Mesenchymal stem cell (in vitro differentiated cells and primary cell): ENCODE measurements around the gene ARHGAP31.

ENCODE experiments used
- DNase-seq: peaks from one replicate; pipeline ENCODE4 v3.0.0-alpha.2; 2013
- H2AFZ ChIP-seq: one replicate; pipeline ENCODE4 v1.6.1; 2013; ENCODE audit warnings: low read depth, mild to moderate bottlenecking, control low read depth, inconsistent platforms, low read length, moderate library complexity
- H2AK5ac ChIP-seq: 2 replicates; pipeline ENCODE4 v1.6.1; 2013; ENCODE audit warnings: low read length, moderate library complexity, mild to moderate bottlenecking, inconsistent platforms; ENCODE audit not compliant: severe bottlenecking
- H2BK120ac ChIP-seq: one replicate; pipeline ENCODE4 v1.6.1; 2013; ENCODE audit warnings: low read depth, mild to moderate bottlenecking, inconsistent platforms, low read length, moderate library complexity
- H2BK12ac ChIP-seq, 2 experiments: one replicate each; pipeline ENCODE4 v1.6.1; 2013; ENCODE audit warnings: inconsistent platforms in 2 of 2, low read length in 2 of 2, mild to moderate bottlenecking in 2 of 2, moderate library complexity in 2 of 2, control low read depth in 1 of 2
- H2BK15ac ChIP-seq: one replicate; pipeline ENCODE4 v1.6.1; 2013; ENCODE audit warnings: mild to moderate bottlenecking, low read depth, inconsistent platforms; ENCODE audit not compliant: poor library complexity, severe bottlenecking
- H2BK5ac ChIP-seq: 2 replicates; pipeline ENCODE4 v1.6.1; 2013; ENCODE audit warnings: low read depth, mild to moderate bottlenecking, low read length, control low read depth, inconsistent platforms; ENCODE audit not compliant: poor library complexity, severe bottlenecking
- H3K14ac ChIP-seq, 2 experiments: one replicate each; pipeline ENCODE4 v1.6.1; 2013; ENCODE audit warnings: inconsistent platforms in 2 of 2, low read length in 2 of 2, control low read depth in 1 of 2, mild to moderate bottlenecking in 1 of 2, moderate library complexity in 1 of 2
- H3K18ac ChIP-seq, 2 experiments: one replicate each; pipeline ENCODE4 v1.6.1; 2013; ENCODE audit warnings: inconsistent platforms in 2 of 2, low read length in 2 of 2, control low read depth in 1 of 2, low read depth in 1 of 2, mild to moderate bottlenecking in 1 of 2
- H3K23ac ChIP-seq, 2 experiments: one replicate each; pipeline ENCODE4 v1.6.1; 2013; ENCODE audit warnings: inconsistent platforms in 2 of 2, low read length in 2 of 2, mild to moderate bottlenecking in 2 of 2, moderate library complexity in 2 of 2, control low read depth in 1 of 2
- H3K27ac ChIP-seq: 2 replicates; pipeline ENCODE4 v1.5.1; 2013; ENCODE audit warnings: mild to moderate bottlenecking, moderate library complexity, low read length, control low read depth, inconsistent platforms; ENCODE audit not compliant: poor library complexity, severe bottlenecking
- H3K27me3 ChIP-seq, 2 experiments: 2 replicates each; pipeline versions ENCODE4 v1.6.1 to v1.7.0; 2013; ENCODE audit warnings: low read length in 2 of 2, mild to moderate bottlenecking in 2 of 2, moderate library complexity in 2 of 2, control low read depth in 1 of 2, inconsistent platforms in 1 of 2; ENCODE audit not compliant: control insufficient read depth in 1 of 2, insufficient read depth in 1 of 2
- H3K36me3 ChIP-seq, 2 experiments: 2 replicates each; pipeline versions ENCODE4 v1.6.1 to v1.7.0; 2013; ENCODE audit warnings: low read length in 2 of 2, control low read depth in 1 of 2, inconsistent platforms in 1 of 2, low read depth in 1 of 2, mild to moderate bottlenecking in 1 of 2; ENCODE audit not compliant: insufficient read depth in 2 of 2, control insufficient read depth in 1 of 2
- H3K4ac ChIP-seq, 2 experiments: one replicate each; pipeline ENCODE4 v1.6.1; 2013; ENCODE audit warnings: inconsistent platforms in 2 of 2, low read length in 2 of 2, mild to moderate bottlenecking in 2 of 2, moderate library complexity in 2 of 2, control low read depth in 1 of 2, low read depth in 1 of 2
- H3K4me1 ChIP-seq: 2 replicates; pipeline ENCODE4 v1.6.1; 2013; ENCODE audit warnings: low read depth, low read length, control low read depth; ENCODE audit not compliant: control insufficient read depth, insufficient read depth
- H3K4me2 ChIP-seq: 2 replicates; pipeline ENCODE4 v1.6.1; 2013; ENCODE audit warnings: low read length, mild to moderate bottlenecking, inconsistent platforms; ENCODE audit not compliant: poor library complexity, severe bottlenecking
- H3K4me3 ChIP-seq, 2 experiments: 2 replicates each; pipeline versions ENCODE4 v1.5.1 to v1.7.0; 2013; ENCODE audit warnings: low read length in 2 of 2, mild to moderate bottlenecking in 2 of 2, control low read depth in 1 of 2, low read depth in 1 of 2; ENCODE audit not compliant: insufficient read depth in 1 of 2
- H3K79me1 ChIP-seq: replicated peaks from 2 replicates; pipeline ENCODE4 v1.6.1; 2013; ENCODE audit warnings: mild to moderate bottlenecking, control low read depth, low read length, inconsistent platforms; ENCODE audit not compliant: poor library complexity, severe bottlenecking
- H3K9ac ChIP-seq: 2 replicates; pipeline ENCODE4 v1.7.0; 2013; ENCODE audit warnings: mild to moderate bottlenecking, low read length, moderate library complexity
- H3K9me3 ChIP-seq: 2 replicates; pipeline ENCODE4 v1.7.0; 2013; ENCODE audit warnings: mild to moderate bottlenecking, low read length; ENCODE audit not compliant: control insufficient read depth
- H4K8ac ChIP-seq: one replicate; pipeline ENCODE4 v1.6.1; 2013; ENCODE audit warnings: inconsistent platforms, mild to moderate bottlenecking, low read length, moderate library complexity
- H4K91ac ChIP-seq: one replicate; pipeline ENCODE4 v1.6.1; 2013; ENCODE audit warnings: mild to moderate bottlenecking, low read length, inconsistent platforms
- WGBS: methylation state at CpG from one replicate; pipeline ENCODE4 v1.1.7; 2013; ENCODE audit warnings: mixed read lengths; 5-methylcytosine and 5-hydroxymethylcytosine counted together

ARHGAP31 gene

GRCh38 chr3:119257111-119257510, 37.1 kb upstream of the ARHGAP31 start:
- H3K79me1 ChIP-seq, result no peaks in the 10 kb centered on the region
- no peak overlapping the region for H3K4me3 ChIP-seq
- H3K4me2 ChIP-seq, result no peak overlapping the region
- no peak overlapping the region for H2AFZ ChIP-seq
- H3K9ac ChIP-seq, result no peak overlapping the region
- no peak overlapping the region for H2AK5ac ChIP-seq
- no peak overlapping the region for H2BK15ac ChIP-seq
- no peak overlapping the region for H3K23ac ChIP-seq
- H3K18ac ChIP-seq, result no peak overlapping the region
- H3K4ac ChIP-seq, result no peak overlapping the region
- H3K9me3 ChIP-seq, result no peaks in the 10 kb centered on the region
- H4K91ac ChIP-seq, result no peak overlapping the region
- no peak overlapping the region for H2BK120ac ChIP-seq
- H3K14ac ChIP-seq, result no peak overlapping the region
- no peaks in the 10 kb centered on the region for H3K36me3 ChIP-seq
- no peaks in the 10 kb centered on the region for H3K4me1 ChIP-seq
- H3K27ac ChIP-seq, result no peak overlapping the region
- no peak for DNase-seq
- no peak overlapping the region for H4K8ac ChIP-seq
- H3K27me3 ChIP-seq, result no peaks in the 10 kb centered on the region
- 93% methylated on average over 2 of the region's 2 CpGs for WGBS
- H2BK12ac ChIP-seq, result no peak overlapping the region
- H2BK5ac ChIP-seq, result no peak overlapping the region

- no peak overlapping the region for H4K8ac ChIP-seq
- no peaks in the 10 kb centered on the region for H3K36me3 ChIP-seq
- H2BK12ac ChIP-seq, result no peak overlapping the region
- no peak overlapping the region for H3K4me2 ChIP-seq
- no peak overlapping the region for H3K18ac ChIP-seq
- no peak overlapping the region for H2AK5ac ChIP-seq
- no peak overlapping the region for H2BK120ac ChIP-seq
- H3K4ac ChIP-seq, result no peak overlapping the region
- no peaks in the 10 kb centered on the region for H3K4me1 ChIP-seq
- peak; percentile 26 for DNase-seq
- WGBS, result 100% methylated on average over 5 of the region's 8 CpGs
- no peak overlapping the region for H2BK5ac ChIP-seq
- no peak overlapping the region for H4K91ac ChIP-seq
- no peaks in the 10 kb centered on the region for H3K27me3 ChIP-seq
- H3K9me3 ChIP-seq, result no peaks in the 10 kb centered on the region
- H3K27ac ChIP-seq, result no peak overlapping the region
- H3K14ac ChIP-seq, result no peak overlapping the region
- H3K4me3 ChIP-seq, result no peak overlapping the region
- H2BK15ac ChIP-seq, result no peak overlapping the region
- no peaks in the 10 kb centered on the region for H3K79me1 ChIP-seq
- no peak overlapping the region for H3K9ac ChIP-seq
- H2AFZ ChIP-seq, result no peak overlapping the region
- no peak overlapping the region for H3K23ac ChIP-seq
These were observed 36.4 kb upstream of the ARHGAP31 start for GRCh38 chr3:119257654-119258410.

- no peak overlapping the region for H3K4me2 ChIP-seq
- WGBS, result no CpG with 5 or more reads among the region's 1 CpG
These were observed 35.3 kb upstream of the ARHGAP31 start for GRCh38 chr3:119258915-119259314.

DNA sequence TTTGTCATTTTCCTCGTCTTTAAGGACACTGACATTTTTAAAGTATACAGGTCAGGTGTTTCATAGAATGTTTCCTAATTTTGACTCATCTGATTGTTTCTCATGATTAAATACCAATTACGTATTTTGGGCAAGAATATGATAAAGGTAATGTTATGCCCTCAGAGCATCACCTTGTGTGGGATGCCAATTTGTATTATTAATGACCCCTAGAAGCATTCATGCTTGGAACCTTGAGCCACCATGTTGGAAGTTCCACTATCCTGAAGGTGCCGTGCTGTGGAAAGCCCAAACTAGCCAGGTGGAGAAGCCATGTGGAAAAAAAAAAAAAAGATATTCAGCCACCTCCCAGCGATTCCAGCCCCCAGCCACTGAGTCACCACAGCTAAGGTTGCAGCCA, 34.4 kb upstream of the ARHGAP31 start:
- Histone ChIP-seq H3K36me3 (no peaks in the 10 kb centered on the region), H2BK120ac (no peak overlapping the region), H3K27ac (no peak overlapping the region), H2AFZ (no peak overlapping the region), H3K4me2 (no peak overlapping the region), H3K79me1 (no peaks in the 10 kb centered on the region), H3K9ac (no peak overlapping the region), H2BK5ac (no peak overlapping the region), H3K14ac (no peak overlapping the region), H3K23ac (no peak overlapping the region), H3K18ac (no peak overlapping the region), H4K91ac (no peak overlapping the region), H3K4ac (no peak overlapping the region), H2BK15ac (no peak overlapping the region), H3K4me3 (no peak overlapping the region), H2AK5ac (no peak overlapping the region), H3K4me1 (no peaks in the 10 kb centered on the region), H2BK12ac (no peak overlapping the region), H3K9me3 (no peaks in the 10 kb centered on the region), H3K27me3 (no peaks in the 10 kb centered on the region), H4K8ac (no peak overlapping the region)
- 95% methylated on average over 2 of the region's 4 CpGs for WGBS
- DNase-seq, result no peak

More at GRCh38 chr3:119258915-119259314, 35.3 kb upstream of the ARHGAP31 start:
- Histone ChIP-seq H3K4me1 (no peaks in the 10 kb centered on the region), H3K79me1 (no peaks in the 10 kb centered on the region), H3K23ac (no peak overlapping the region), H4K91ac (no peak overlapping the region), H3K18ac (no peak overlapping the region), H2AFZ (no peak overlapping the region), H3K36me3 (no peaks in the 10 kb centered on the region), H3K4me3 (no peak overlapping the region), H3K27me3 (no peaks in the 10 kb centered on the region), H3K4ac (no peak overlapping the region), H2BK120ac (no peak overlapping the region), H2AK5ac (no peak overlapping the region), H3K14ac (no peak overlapping the region), H3K27ac (no peak overlapping the region), H2BK12ac (no peak overlapping the region), H3K9ac (no peak overlapping the region), H3K9me3 (no peaks in the 10 kb centered on the region), H2BK15ac (no peak overlapping the region), H2BK5ac (no peak overlapping the region), H4K8ac (no peak overlapping the region)
- DNase-seq, result no peak
